Measurements from ENCODE around the gene FHAD1. TPM values are rescaled to one million over a fixed set of nuclear protein-coding genes. Genes with fewer than 3 reads are reported as not detected.

The FHAD1 gene
- total RNA-seq, 2 experiments from 2014 or later = not detected

DNA sequence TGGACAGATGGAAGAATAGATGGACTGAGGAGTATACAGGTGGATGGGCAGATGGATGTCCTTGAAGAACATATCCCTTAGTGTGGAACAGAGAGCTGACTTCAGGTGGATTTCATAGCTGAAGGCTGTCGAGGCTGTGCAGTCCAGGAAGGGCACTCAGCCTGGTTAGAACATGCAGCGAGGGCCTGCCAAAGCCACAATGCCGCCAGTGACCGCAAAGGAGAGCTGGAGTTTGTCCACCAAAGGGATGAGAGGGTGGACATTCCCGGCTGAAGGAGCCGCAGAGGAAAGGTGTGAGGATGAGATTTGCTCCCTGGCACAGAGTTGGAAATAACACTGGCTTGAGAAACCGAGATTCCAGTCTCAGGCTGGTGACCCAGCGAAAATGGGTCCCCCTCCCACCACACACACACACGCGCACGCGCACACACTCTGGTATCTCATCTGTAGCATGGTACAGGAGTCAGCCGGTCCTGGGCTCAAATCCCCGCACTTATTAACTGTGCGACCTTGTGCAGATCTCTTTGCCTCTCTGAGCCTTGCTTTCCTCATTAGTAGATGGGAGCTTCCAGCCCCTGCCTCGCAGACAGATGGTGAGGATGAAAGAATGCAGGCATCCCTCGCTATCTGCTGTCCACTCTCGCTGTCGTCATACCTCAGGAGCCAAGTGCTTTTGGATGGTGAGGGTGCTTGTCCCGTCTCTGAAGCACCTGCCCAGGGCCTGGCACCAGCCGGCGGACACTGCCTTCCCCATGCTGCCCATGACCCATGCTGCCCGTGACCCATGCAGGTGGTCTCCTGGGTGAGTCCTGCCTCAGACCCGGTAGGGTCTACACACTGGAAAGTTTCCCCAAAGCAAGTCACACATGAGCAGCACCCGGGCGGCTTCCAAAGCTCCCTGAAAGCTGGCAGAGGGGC is 135.8 kb downstream of the FHAD1 start:
- intact Hi-C loops (cut with micrococcal nuclease; ENCODE audit: unreplicated experiment) = no loop called here
- H2AFZ ChIP-seq (ENCODE audit: low read length) = no peak overlapping the region
- BruUV-seq (replicated peaks) = no TSS peak
- no peak overlapping the region for H3K4me3 ChIP-seq (ENCODE audit: low read depth, low read length, poor library complexity, severe bottlenecking)
- H4K20me1 ChIP-seq (ENCODE audit: insufficient read depth, low read length) = no peaks in the 10 kb centered on the region
- no peaks in the 10 kb centered on the region for H3K36me3 ChIP-seq (ENCODE audit: insufficient read depth, low read length)
- TF ChIP-seq, protein P1, sequence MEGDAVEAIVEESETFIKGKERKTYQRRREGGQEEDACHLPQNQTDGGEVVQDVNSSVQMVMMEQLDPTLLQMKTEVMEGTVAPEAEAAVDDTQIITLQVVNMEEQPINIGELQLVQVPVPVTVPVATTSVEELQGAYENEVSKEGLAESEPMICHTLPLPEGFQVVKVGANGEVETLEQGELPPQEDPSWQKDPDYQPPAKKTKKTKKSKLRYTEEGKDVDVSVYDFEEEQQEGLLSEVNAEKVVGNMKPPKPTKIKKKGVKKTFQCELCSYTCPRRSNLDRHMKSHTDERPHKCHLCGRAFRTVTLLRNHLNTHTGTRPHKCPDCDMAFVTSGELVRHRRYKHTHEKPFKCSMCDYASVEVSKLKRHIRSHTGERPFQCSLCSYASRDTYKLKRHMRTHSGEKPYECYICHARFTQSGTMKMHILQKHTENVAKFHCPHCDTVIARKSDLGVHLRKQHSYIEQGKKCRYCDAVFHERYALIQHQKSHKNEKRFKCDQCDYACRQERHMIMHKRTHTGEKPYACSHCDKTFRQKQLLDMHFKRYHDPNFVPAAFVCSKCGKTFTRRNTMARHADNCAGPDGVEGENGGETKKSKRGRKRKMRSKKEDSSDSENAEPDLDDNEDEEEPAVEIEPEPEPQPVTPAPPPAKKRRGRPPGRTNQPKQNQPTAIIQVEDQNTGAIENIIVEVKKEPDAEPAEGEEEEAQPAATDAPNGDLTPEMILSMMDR (conservative IDR thresholded peaks at IDR 0.05; ENCODE audit: low read length) = no peak
- TF ChIP-seq EZH2phosphoT487 (IDR thresholded peaks at IDR 0.05; ENCODE audit: borderline replicate concordance, low read depth, low read length) = no peak
- CTCF ChIA-PET (ENCODE audit: unreplicated experiment) = no interaction called here
- H3K79me2 ChIP-seq (ENCODE audit: insufficient read depth, low read depth, low read length) = no peaks in the 10 kb centered on the region
- H3K9me2 ChIP-seq (ENCODE audit: insufficient read depth, low read length) = no peaks in the 10 kb centered on the region
- no peak overlapping the region for H3K4me2 ChIP-seq (ENCODE audit: low read length)
- no peak overlapping the region for H3K27ac ChIP-seq (ENCODE audit: low read depth, low read length, poor library complexity, severe bottlenecking)
- no peaks in the 10 kb centered on the region for H3K9me3 ChIP-seq (ENCODE audit: low read length)
- POLR2A ChIA-PET = no interaction called here
- H3K4me1 ChIP-seq (ENCODE audit: insufficient read depth, low read length, poor library complexity, severe bottlenecking) = no peaks in the 10 kb centered on the region
- DNase-seq (ENCODE audit: low spot score) = no peak

- Histone ChIP-seq H4K20me1 (ENCODE audit: insufficient read depth, low read length) (no peaks in the 10 kb centered on the region), H3K27ac (ENCODE audit: low read depth, low read length, poor library complexity, severe bottlenecking) (no peak overlapping the region), H3K4me3 (ENCODE audit: low read depth, low read length, poor library complexity, severe bottlenecking) (no peak overlapping the region), H3K9me2 (ENCODE audit: insufficient read depth, low read length) (no peaks in the 10 kb centered on the region), H2AFZ (ENCODE audit: low read length) (no peak overlapping the region), H3K4me1 (ENCODE audit: insufficient read depth, low read length, poor library complexity, severe bottlenecking) (no peaks in the 10 kb centered on the region), H3K9me3 (ENCODE audit: low read length) (no peaks in the 10 kb centered on the region), H3K36me3 (ENCODE audit: insufficient read depth, low read length) (no peaks in the 10 kb centered on the region), H3K79me2 (ENCODE audit: insufficient read depth, low read depth, low read length) (no peaks in the 10 kb centered on the region), H3K4me2 (ENCODE audit: low read length) (no peak overlapping the region)
- no peak for DNase-seq (ENCODE audit: low spot score)
- POLR2A ChIA-PET = no interaction called here
- CTCF ChIA-PET (ENCODE audit: unreplicated experiment) = no interaction called here
- TF ChIP-seq, protein P1 (conservative IDR thresholded peaks at IDR 0.05; ENCODE audit: low read length) = no peak
- no peak for TF ChIP-seq EZH2phosphoT487 (IDR thresholded peaks at IDR 0.05; ENCODE audit: borderline replicate concordance, low read depth, low read length)
- intact Hi-C loops (cut with micrococcal nuclease; ENCODE audit: unreplicated experiment) = no loop called here
- BruUV-seq (replicated peaks) = no TSS peak
These were observed 136.8 kb downstream of the FHAD1 start for GRCh38 chr1:15383810-15384209.

- intact Hi-C loops (cut with micrococcal nuclease; ENCODE audit: unreplicated experiment) = no loop called here
- Histone ChIP-seq H3K79me2 (ENCODE audit: insufficient read depth, low read depth, low read length) (no peaks in the 10 kb centered on the region), H3K9me3 (ENCODE audit: low read length) (no peaks in the 10 kb centered on the region), H3K4me3 (ENCODE audit: low read depth, low read length, poor library complexity, severe bottlenecking) (no peak overlapping the region), H4K20me1 (ENCODE audit: insufficient read depth, low read length) (no peaks in the 10 kb centered on the region), H3K4me2 (ENCODE audit: low read length) (peak overlapping the region; percentile 17; the same call in 1 of the 2 replicates), H2AFZ (ENCODE audit: low read length) (no peak overlapping the region), H3K9me2 (ENCODE audit: insufficient read depth, low read length) (no peaks in the 10 kb centered on the region), H3K36me3 (ENCODE audit: insufficient read depth, low read length) (no peaks in the 10 kb centered on the region), H3K4me1 (ENCODE audit: insufficient read depth, low read length, poor library complexity, severe bottlenecking) (no peaks in the 10 kb centered on the region), H3K27ac (ENCODE audit: low read depth, low read length, poor library complexity, severe bottlenecking) (no peak overlapping the region)
- ChIA-PET POLR2A (interaction anchor here (0.7 kb wide), 1 partner anchor 154 kb away, joined by 5 read pairs; no protein-coding TSS in a partner anchor), CTCF (ENCODE audit: unreplicated experiment) (no interaction called here)
- no TSS peak for BruUV-seq (replicated peaks)
- TF ChIP-seq, protein P1 (conservative IDR thresholded peaks at IDR 0.05; ENCODE audit: low read length) = no peak
- TF ChIP-seq EZH2phosphoT487 (IDR thresholded peaks at IDR 0.05; ENCODE audit: borderline replicate concordance, low read depth, low read length) = no peak
- DNase-seq (ENCODE audit: low spot score) = no peak
These were observed 137.4 kb downstream of the FHAD1 start for GRCh38 chr1:15384301-15384901.
